ENCODE data around the gene DCK.

DNA sequence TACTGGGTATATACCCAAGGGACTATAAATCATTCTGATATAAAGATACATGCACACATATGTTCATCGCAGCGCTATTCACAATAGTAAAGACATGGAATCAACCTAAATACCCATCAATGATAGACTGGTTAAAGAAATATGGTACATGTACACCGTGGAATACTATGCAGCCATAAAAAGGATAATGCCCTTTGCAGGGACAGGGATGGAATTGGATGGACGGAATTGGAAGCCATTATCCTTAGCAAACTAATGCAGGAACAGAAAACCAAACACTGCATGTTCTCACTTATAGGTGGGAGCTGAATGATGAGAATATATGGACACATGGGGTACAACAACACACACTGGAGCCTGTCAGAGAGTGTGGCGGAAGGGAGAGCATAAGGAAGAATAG, 55.9 kb downstream of the DCK start:
- no peak for TF ChIP-seq YY1 (IDR thresholded peaks at IDR 0.05; ENCODE audit: insufficient read depth, insufficient read length)
- TF ChIP-seq ZNF274 (IDR thresholded peaks at IDR 0.05; ENCODE audit: low read depth, low read length) = no peak

Data from NT2/D1 (cell line).